Measurements from ENCODE around the gene PYCR2. TPM values are rescaled to one million over a fixed set of nuclear protein-coding genes. Genes with fewer than 3 reads are reported as not detected.
A peak's percentile ranks its signal among the peaks of the same experiment; 100 is the strongest.

The PYCR2 gene
- polyA plus RNA-seq, 3 donors, result 21.4 to 72.5 (median 26.6) TPM

GRCh38 chr1:225919906-225920305 lies 4.1 kb downstream of the PYCR2 start:
- H3K4me3 Mint-ChIP-seq, result no peak overlapping the region
- H3K27ac ChIP-seq (ENCODE audit: low read depth in 1 of 2, low read length in 2 of 2), result peak overlapping the region in 1 of 2 donors; percentile 25
- H2AFZ ChIP-seq (ENCODE audit: insufficient read depth, low read depth, low read length, poor library complexity, severe bottlenecking), result no peak overlapping the region
- H3K27me3 ChIP-seq (ENCODE audit: control insufficient read depth in 2 of 2, insufficient read depth in 2 of 2, low read length in 2 of 2), result no peaks in the 10 kb centered on the region
- no peaks in the 10 kb centered on the region for H4K20me1 ChIP-seq (ENCODE audit: insufficient read depth, low read length)
- H3K9me3 ChIP-seq (replicated peaks in 1 of 2; ENCODE audit: control insufficient read depth in 1 of 2, insufficient read depth in 1 of 2, low read length in 2 of 2), result no peaks in the 10 kb centered on the region
- H3K27me3 Mint-ChIP-seq (ENCODE audit: low read depth in 3 of 3), result peaks cover 0 to 2% (median 1%) of the 10 kb centered on the region in 3 donors
- peaks cover 0 to 1% (median 0%) of the 10 kb centered on the region in 7 donors for H3K9me3 Mint-ChIP-seq
- no peak overlapping the region for H3K9ac ChIP-seq (ENCODE audit: insufficient read depth, low read length, poor library complexity, severe bottlenecking)
- intact Hi-C loops (cut with micrococcal nuclease), result loop anchor here in 1 of 2 donors (10.0 kb wide), 1 partner anchor 135 kb away; no protein-coding TSS in a partner anchor
- no peak for DNase-seq
- no peak overlapping the region for H3K4me3 ChIP-seq (replicated peaks in 1 of 3; ENCODE audit: low read depth in 2 of 3, low read length in 3 of 3)
- peaks cover 18% of the 10 kb centered on the region for H3K79me2 ChIP-seq (ENCODE audit: insufficient read depth, low read length)
- H3K27ac Mint-ChIP-seq, result peak overlapping the region in 6 of 7 donors; percentile 54 to 76 (median 68)
- WGBS (ENCODE audit: insufficient coverage), result 0% methylated on average over 2 of the region's 5 CpGs
- no peak for TF ChIP-seq CTCF (IDR thresholded peaks at IDR 0.05)
- peaks cover 46 to 69% of the 10 kb centered on the region in 2 donors for H3K36me3 Mint-ChIP-seq
- H3K4me1 Mint-ChIP-seq, result peaks cover 32% of the 10 kb centered on the region
- H3K36me3 ChIP-seq (replicated peaks in 1 of 2; ENCODE audit: control insufficient read depth in 1 of 2, insufficient read depth in 2 of 2, low read length in 2 of 2), result peaks cover 47 to 74% of the 10 kb centered on the region in 2 donors
- no peak overlapping the region for H3K4me2 ChIP-seq (replicated peaks; ENCODE audit: extremely low read depth, low read length, poor library complexity, severe bottlenecking)
- H3K4me1 ChIP-seq (ENCODE audit: control insufficient read depth in 1 of 2, insufficient read depth in 2 of 2, low read length in 2 of 2), result peaks cover 14 to 43% of the 10 kb centered on the region in 2 donors

- Histone ChIP-seq H3K4me2 (replicated peaks; ENCODE audit: extremely low read depth, low read length, poor library complexity, severe bottlenecking) (no peak overlapping the region), H3K27me3 (ENCODE audit: control insufficient read depth in 2 of 2, insufficient read depth in 2 of 2, low read length in 2 of 2) (no peaks in the 10 kb centered on the region), H4K20me1 (ENCODE audit: insufficient read depth, low read length) (no peaks in the 10 kb centered on the region), H3K4me3 (replicated peaks in 1 of 3; ENCODE audit: low read depth in 2 of 3, low read length in 3 of 3) (no peak overlapping the region), H3K79me2 (ENCODE audit: insufficient read depth, low read length) (peaks cover 11% of the 10 kb centered on the region), H3K9me3 (replicated peaks in 1 of 2; ENCODE audit: control insufficient read depth in 1 of 2, insufficient read depth in 1 of 2, low read length in 2 of 2) (no peaks in the 10 kb centered on the region), H3K27ac (ENCODE audit: low read depth in 1 of 2, low read length in 2 of 2) (no peak overlapping the region), H3K4me1 (ENCODE audit: control insufficient read depth in 1 of 2, insufficient read depth in 2 of 2, low read length in 2 of 2) (peaks cover 11 to 30% of the 10 kb centered on the region in 2 donors), H3K36me3 (replicated peaks in 1 of 2; ENCODE audit: control insufficient read depth in 1 of 2, insufficient read depth in 2 of 2, low read length in 2 of 2) (peaks cover 49 to 86% of the 10 kb centered on the region in 2 donors), H2AFZ (ENCODE audit: insufficient read depth, low read depth, low read length, poor library complexity, severe bottlenecking) (no peak overlapping the region), H3K9ac (ENCODE audit: insufficient read depth, low read length, poor library complexity, severe bottlenecking) (no peak overlapping the region)
- Mint-ChIP-seq H3K27me3 (ENCODE audit: low read depth in 3 of 3) (peaks cover 0 to 2% (median 2%) of the 10 kb centered on the region in 3 donors), H3K9me3 (no peaks in the 10 kb centered on the region), H3K4me3 (no peak overlapping the region), H3K27ac (no peak overlapping the region), H3K4me1 (peaks cover 25% of the 10 kb centered on the region), H3K36me3 (peaks cover 53 to 77% of the 10 kb centered on the region in 2 donors)
- no peak for DNase-seq
- no peak for TF ChIP-seq CTCF (IDR thresholded peaks at IDR 0.05)
- 100% methylated on average over 1 of the region's 4 CpGs for WGBS (ENCODE audit: insufficient coverage)
- intact Hi-C loops (cut with micrococcal nuclease), result loop anchor here in 1 of 2 donors (10.0 kb wide), 1 partner anchor 133 kb away; no protein-coding TSS in a partner anchor
Observed at GRCh38 chr1:225918280-225918679, 5.8 kb downstream of the PYCR2 start.
